HAP-1 (cell line): ENCODE results near the gene C2orf80.

Experiments used
- DNase-seq, 2 experiments: peaks; one replicate each; pipeline ENCODE4 v3.0.0-alpha.2; 2016 to 2020; ENCODE audit warnings: low spot score in 2 of 2
- H3K27me3 ChIP-seq: fragments of 250-450 bp; sonication (Bioruptor Pico); 2 replicates; pipeline ENCODE4 v1.5.1; 2020; ENCODE audit warnings: low read depth, mild to moderate bottlenecking, moderate library complexity
- H3K36me3 ChIP-seq: fragments of 250-450 bp; sonication (Bioruptor Pico); replicated peaks from 2 replicates; pipeline ENCODE4 v1.5.1; 2020; ENCODE audit warnings: mild to moderate bottlenecking
- H3K4me1 ChIP-seq: fragments of 250-450 bp; sonication (Bioruptor Pico); 2 replicates; pipeline ENCODE4 v1.5.1; 2020; ENCODE audit warnings: mild to moderate bottlenecking
- H3K4me3 ChIP-seq: fragments of 250-450 bp; sonication (Bioruptor Pico); 2 replicates; pipeline ENCODE4 v1.5.1; 2020; ENCODE audit warnings: mild to moderate bottlenecking, moderate library complexity
- H3K9me3 ChIP-seq: fragments of 250-450 bp; sonication (Bioruptor Pico); 2 replicates; pipeline ENCODE4 v1.5.1; 2020; ENCODE audit warnings: mild to moderate bottlenecking, moderate library complexity
- in situ Hi-C: fragments of 300-500 bp; cut with MboI; formaldehyde crosslinking; loops from 3 replicates; pipeline ENCODE4 v1.14.3; 2020; ENCODE audit warnings: low sequenced_read_pairs, inconsistent platforms, mixed read lengths

Gene C2orf80

GRCh38 chr2:208192611-208193236, 2.9 kb upstream of the C2orf80 start:
- in situ Hi-C loops: no loop called here

GRCh38 chr2:208189069-208189809, 591 bp downstream of the C2orf80 start:
- peaks cover 3% of the 10 kb centered on the region; the same call in 1 of the 2 replicates for H3K27me3 ChIP-seq
- H3K36me3 ChIP-seq: no peaks in the 10 kb centered on the region
- no peaks in the 10 kb centered on the region for H3K9me3 ChIP-seq
- peak in 1 of 2 experiments; percentile 20 for DNase-seq
- in situ Hi-C loops: no loop called here
- H3K4me1 ChIP-seq: peaks cover 5% of the 10 kb centered on the region
- no peak overlapping the region for H3K4me3 ChIP-seq

More at GRCh38 chr2:208192611-208193236, 2.9 kb upstream of the C2orf80 start:
- H3K9me3 ChIP-seq: no peaks in the 10 kb centered on the region
- no peaks in the 10 kb centered on the region for H3K27me3 ChIP-seq
- H3K4me1 ChIP-seq: no peaks in the 10 kb centered on the region; the same call in 1 of the 2 replicates
- no peaks in the 10 kb centered on the region for H3K36me3 ChIP-seq
- H3K4me3 ChIP-seq: no peak overlapping the region
- no peak for DNase-seq

- no peak for DNase-seq
- Histone ChIP-seq H3K4me3 (no peak overlapping the region), H3K4me1 (peaks cover 7% of the 10 kb centered on the region), H3K27me3 (peaks cover 3% of the 10 kb centered on the region; the same call in 1 of the 2 replicates), H3K36me3 (no peaks in the 10 kb centered on the region), H3K9me3 (no peaks in the 10 kb centered on the region)
- in situ Hi-C loops: no loop called here
Observed at GRCh38 chr2:208186893-208187292, 2.9 kb downstream of the C2orf80 start.

GRCh38 chr2:208186465-208186864, 3.4 kb downstream of the C2orf80 start:
- Histone ChIP-seq H3K27me3 (peaks cover 3% of the 10 kb centered on the region; the same call in 1 of the 2 replicates), H3K4me1 (peaks cover 7% of the 10 kb centered on the region), H3K4me3 (no peak overlapping the region), H3K36me3 (no peaks in the 10 kb centered on the region), H3K9me3 (no peaks in the 10 kb centered on the region)
- in situ Hi-C loops: no loop called here
- no peak for DNase-seq

GRCh38 chr2:208183972-208184705, 5.7 kb downstream of the C2orf80 start:
- H3K4me1 ChIP-seq: peaks cover 11% of the 10 kb centered on the region
- H3K4me3 ChIP-seq: no peak overlapping the region
- no peaks in the 10 kb centered on the region for H3K9me3 ChIP-seq
- H3K36me3 ChIP-seq: no peaks in the 10 kb centered on the region
- in situ Hi-C loops: no loop called here
- DNase-seq: peak; percentile 45 to 50
- peaks cover 10% of the 10 kb centered on the region; the same call in 1 of the 2 replicates for H3K27me3 ChIP-seq

- in situ Hi-C loops: no loop called here
- Histone ChIP-seq H3K4me1 (peaks cover 11% of the 10 kb centered on the region), H3K36me3 (no peaks in the 10 kb centered on the region), H3K4me3 (no peak overlapping the region), H3K27me3 (peaks cover 10% of the 10 kb centered on the region; the same call in 1 of the 2 replicates), H3K9me3 (no peaks in the 10 kb centered on the region)
- peak in 1 of 2 experiments; percentile 21 for DNase-seq
Observed at GRCh38 chr2:208183526-208183925, 6.3 kb downstream of the C2orf80 start.

GRCh38 chr2:208182835-208183234, 7.0 kb downstream of the C2orf80 start:
- Histone ChIP-seq H3K36me3 (no peaks in the 10 kb centered on the region), H3K9me3 (no peaks in the 10 kb centered on the region), H3K4me1 (peaks cover 11% of the 10 kb centered on the region), H3K4me3 (no peak overlapping the region), H3K27me3 (peaks cover 10% of the 10 kb centered on the region; the same call in 1 of the 2 replicates)
- DNase-seq: no peak
- in situ Hi-C loops: no loop called here

GRCh38 chr2:208179028-208179609, 10.7 kb downstream of the C2orf80 start:
- Histone ChIP-seq H3K36me3 (no peaks in the 10 kb centered on the region), H3K4me1 (peaks cover 5% of the 10 kb centered on the region), H3K4me3 (no peak overlapping the region), H3K27me3 (peaks cover 7% of the 10 kb centered on the region; the same call in 1 of the 2 replicates), H3K9me3 (no peaks in the 10 kb centered on the region)
- in situ Hi-C loops: no loop called here
- no peak for DNase-seq

- H3K9me3 ChIP-seq: no peaks in the 10 kb centered on the region
- H3K27me3 ChIP-seq: peaks cover 2% of the 10 kb centered on the region; the same call in 1 of the 2 replicates
- no peak for DNase-seq
- in situ Hi-C loops: no loop called here
- H3K4me3 ChIP-seq: no peak overlapping the region
- H3K36me3 ChIP-seq: no peaks in the 10 kb centered on the region
- H3K4me1 ChIP-seq: peaks cover 4% of the 10 kb centered on the region; the same call in 1 of the 2 replicates
Observed at GRCh38 chr2:208175840-208176153, 14.0 kb downstream of the C2orf80 start.

- peak; percentile 83 for DNase-seq
- H3K36me3 ChIP-seq: no peaks in the 10 kb centered on the region
- H3K27me3 ChIP-seq: no peaks in the 10 kb centered on the region
- in situ Hi-C loops: no loop called here
- H3K4me3 ChIP-seq: no peak overlapping the region
- no peaks in the 10 kb centered on the region for H3K4me1 ChIP-seq
- H3K9me3 ChIP-seq: no peaks in the 10 kb centered on the region
Observed at GRCh38 chr2:208175069-208175839, 14.6 kb downstream of the C2orf80 start.

GRCh38 chr2:208174144-208174543, 15.7 kb downstream of the C2orf80 start:
- Histone ChIP-seq H3K9me3 (no peaks in the 10 kb centered on the region), H3K36me3 (no peaks in the 10 kb centered on the region), H3K4me3 (no peak overlapping the region), H3K27me3 (peaks cover 4% of the 10 kb centered on the region), H3K4me1 (no peaks in the 10 kb centered on the region)
- DNase-seq: no peak
- in situ Hi-C loops: no loop called here

- in situ Hi-C loops: no loop called here
- Histone ChIP-seq H3K4me1 (no peaks in the 10 kb centered on the region), H3K27me3 (peaks cover 4% of the 10 kb centered on the region), H3K36me3 (no peaks in the 10 kb centered on the region), H3K4me3 (no peak overlapping the region), H3K9me3 (no peaks in the 10 kb centered on the region)
- no peak for DNase-seq
Observed at GRCh38 chr2:208172125-208172524, 17.7 kb downstream of the C2orf80 start.
